ENCODE results near the gene SCN4B.
A peak's percentile ranks its signal among the peaks of the same experiment; 100 is the strongest.

The SCN4B gene

GRCh38 chr11:118148240-118148639 is 4.4 kb downstream of the SCN4B start:
- Histone ChIP-seq H3K4me3 (ENCODE audit: low read length in 2 of 2) (no peak overlapping the region), H3K4me1 (ENCODE audit: control insufficient read depth in 2 of 2, insufficient read depth in 1 of 2, low read depth in 1 of 2, low read length in 2 of 2) (peaks cover 3 to 5% of the 10 kb centered on the region in 2 donors), H3K27ac (replicated peaks; ENCODE audit: low read length) (no peak overlapping the region), H4K91ac (ENCODE audit: low read depth, low read length, poor library complexity) (no peak overlapping the region), H2BK120ac (ENCODE audit: low read depth, low read length) (no peak overlapping the region), H3K14ac (ENCODE audit: low read length) (no peak overlapping the region), H2AK5ac (ENCODE audit: low read depth, low read length) (no peak overlapping the region), H2BK15ac (ENCODE audit: low read length) (no peak overlapping the region), H3K4ac (ENCODE audit: low read length) (no peak overlapping the region), H2AFZ (ENCODE audit: low read length) (no peak overlapping the region), H3K36me3 (replicated peaks in 1 of 2; ENCODE audit: control insufficient read depth in 2 of 2, insufficient read depth in 2 of 2, low read length in 2 of 2) (no peaks in the 10 kb centered on the region), H3K9me3 (replicated peaks in 1 of 2; ENCODE audit: control insufficient read depth in 2 of 2, insufficient read depth in 1 of 2, low read depth in 1 of 2, low read length in 2 of 2) (no peaks in the 10 kb centered on the region), H3K4me2 (ENCODE audit: insufficient read depth, low read length, poor library complexity, severe bottlenecking) (no peak overlapping the region), H2BK5ac (ENCODE audit: low read length) (no peak overlapping the region), H3K27me3 (ENCODE audit: control insufficient read depth in 3 of 3, insufficient read depth in 3 of 3, low read depth in 1 of 3, low read length in 3 of 3) (peaks cover 3 to 93% (median 41%) of the 10 kb centered on the region in 3 experiments), H4K8ac (ENCODE audit: low read depth, low read length) (no peak overlapping the region), H3K18ac (ENCODE audit: low read length) (no peak overlapping the region), H3K9ac (ENCODE audit: low read depth, low read length, poor library complexity) (no peak overlapping the region), H2BK12ac (ENCODE audit: low read length) (no peak overlapping the region), H3K23ac (ENCODE audit: low read depth, low read length, poor library complexity) (no peak overlapping the region), H3K79me1 (ENCODE audit: low read depth, low read length) (no peaks in the 10 kb centered on the region)
- no CpG with 5 or more reads among the region's 8 CpGs for WGBS, 2 donors (ENCODE audit: extremely low coverage in 2 of 2, insufficient read length in 2 of 2, insufficient replicate concordance in 1 of 2)
- no peak for DNase-seq (ENCODE audit: low spot score)

- no peaks in the 10 kb centered on the region for H3K9me3 ChIP-seq (replicated peaks in 1 of 2; ENCODE audit: control insufficient read depth in 2 of 2, insufficient read depth in 1 of 2, low read depth in 1 of 2, low read length in 2 of 2)
- H2BK5ac ChIP-seq (ENCODE audit: low read length), result no peak overlapping the region
- H3K79me1 ChIP-seq (ENCODE audit: low read depth, low read length), result no peaks in the 10 kb centered on the region
- no peak overlapping the region for H2BK120ac ChIP-seq (ENCODE audit: low read depth, low read length)
- no peak overlapping the region for H2AK5ac ChIP-seq (ENCODE audit: low read depth, low read length)
- no peak overlapping the region for H3K18ac ChIP-seq (ENCODE audit: low read length)
- H3K4me1 ChIP-seq (ENCODE audit: control insufficient read depth in 2 of 2, insufficient read depth in 1 of 2, low read depth in 1 of 2, low read length in 2 of 2), result peaks cover 3 to 5% of the 10 kb centered on the region in 2 donors
- no peak overlapping the region for H3K4me2 ChIP-seq (ENCODE audit: insufficient read depth, low read length, poor library complexity, severe bottlenecking)
- H3K27me3 ChIP-seq (ENCODE audit: control insufficient read depth in 3 of 3, insufficient read depth in 3 of 3, low read depth in 1 of 3, low read length in 3 of 3), result peaks cover 3 to 92% (median 37%) of the 10 kb centered on the region in 3 experiments
- no peaks in the 10 kb centered on the region for H3K36me3 ChIP-seq (replicated peaks in 1 of 2; ENCODE audit: control insufficient read depth in 2 of 2, insufficient read depth in 2 of 2, low read length in 2 of 2)
- H2AFZ ChIP-seq (ENCODE audit: low read length), result no peak overlapping the region
- no peak overlapping the region for H3K4ac ChIP-seq (ENCODE audit: low read length)
- H3K14ac ChIP-seq (ENCODE audit: low read length), result no peak overlapping the region
- no peak overlapping the region for H2BK12ac ChIP-seq (ENCODE audit: low read length)
- no peak for DNase-seq (ENCODE audit: low spot score)
- H3K9ac ChIP-seq (ENCODE audit: low read depth, low read length, poor library complexity), result no peak overlapping the region
- no peak overlapping the region for H3K27ac ChIP-seq (replicated peaks; ENCODE audit: low read length)
- no peak overlapping the region for H4K8ac ChIP-seq (ENCODE audit: low read depth, low read length)
- no CpG with 5 or more reads among the region's 3 CpGs for WGBS, 2 donors (ENCODE audit: extremely low coverage in 2 of 2, insufficient read length in 2 of 2, insufficient replicate concordance in 1 of 2)
- H2BK15ac ChIP-seq (ENCODE audit: low read length), result no peak overlapping the region
- no peak overlapping the region for H4K91ac ChIP-seq (ENCODE audit: low read depth, low read length, poor library complexity)
- H3K23ac ChIP-seq (ENCODE audit: low read depth, low read length, poor library complexity), result no peak overlapping the region
- H3K4me3 ChIP-seq (ENCODE audit: low read length in 2 of 2), result no peak overlapping the region
These were observed 5.1 kb downstream of the SCN4B start for GRCh38 chr11:118147502-118147901.

- H3K36me3 ChIP-seq (replicated peaks in 1 of 2; ENCODE audit: control insufficient read depth in 2 of 2, insufficient read depth in 2 of 2, low read length in 2 of 2), result no peaks in the 10 kb centered on the region
- H4K8ac ChIP-seq (ENCODE audit: low read depth, low read length), result no peak overlapping the region
- no peak overlapping the region for H2BK5ac ChIP-seq (ENCODE audit: low read length)
- no peak overlapping the region for H3K27ac ChIP-seq (replicated peaks; ENCODE audit: low read length)
- H3K4me3 ChIP-seq (ENCODE audit: low read length in 2 of 2), result no peak overlapping the region
- no peak overlapping the region for H3K9ac ChIP-seq (ENCODE audit: low read depth, low read length, poor library complexity)
- no peak overlapping the region for H3K4ac ChIP-seq (ENCODE audit: low read length)
- H2BK12ac ChIP-seq (ENCODE audit: low read length), result no peak overlapping the region
- no peak for DNase-seq (ENCODE audit: low spot score)
- H3K9me3 ChIP-seq (replicated peaks in 1 of 2; ENCODE audit: control insufficient read depth in 2 of 2, insufficient read depth in 1 of 2, low read depth in 1 of 2, low read length in 2 of 2), result no peaks in the 10 kb centered on the region
- no peak overlapping the region for H2AFZ ChIP-seq (ENCODE audit: low read length)
- H3K4me1 ChIP-seq (ENCODE audit: control insufficient read depth in 2 of 2, insufficient read depth in 1 of 2, low read depth in 1 of 2, low read length in 2 of 2), result no peaks in the 10 kb centered on the region
- WGBS, 2 donors (ENCODE audit: extremely low coverage in 2 of 2, insufficient read length in 2 of 2, insufficient replicate concordance in 1 of 2), result no CpG with 5 or more reads among the region's 6 CpGs
- H3K27me3 ChIP-seq (ENCODE audit: control insufficient read depth in 3 of 3, insufficient read depth in 3 of 3, low read depth in 1 of 3, low read length in 3 of 3), result peaks cover 3 to 92% (median 28%) of the 10 kb centered on the region in 3 experiments
- no peak overlapping the region for H2AK5ac ChIP-seq (ENCODE audit: low read depth, low read length)
- H2BK15ac ChIP-seq (ENCODE audit: low read length), result no peak overlapping the region
- H2BK120ac ChIP-seq (ENCODE audit: low read depth, low read length), result no peak overlapping the region
- H3K79me1 ChIP-seq (ENCODE audit: low read depth, low read length), result no peaks in the 10 kb centered on the region
- H4K91ac ChIP-seq (ENCODE audit: low read depth, low read length, poor library complexity), result no peak overlapping the region
- no peak overlapping the region for H3K18ac ChIP-seq (ENCODE audit: low read length)
- no peak overlapping the region for H3K23ac ChIP-seq (ENCODE audit: low read depth, low read length, poor library complexity)
- no peak overlapping the region for H3K4me2 ChIP-seq (ENCODE audit: insufficient read depth, low read length, poor library complexity, severe bottlenecking)
- no peak overlapping the region for H3K14ac ChIP-seq (ENCODE audit: low read length)
These were observed 6.1 kb downstream of the SCN4B start for GRCh38 chr11:118146554-118146953.

- Histone ChIP-seq H3K18ac (ENCODE audit: low read length) (peak overlapping the region; percentile 39), H4K8ac (ENCODE audit: low read depth, low read length) (no peak overlapping the region), H3K23ac (ENCODE audit: low read depth, low read length, poor library complexity) (peak overlapping the region; percentile 23), H3K4me3 (ENCODE audit: low read length in 2 of 2) (peak overlapping the region; percentile 37 to 74), H2BK12ac (ENCODE audit: low read length) (no peak overlapping the region), H2AK5ac (ENCODE audit: low read depth, low read length) (peak overlapping the region; percentile 16), H3K9ac (ENCODE audit: low read depth, low read length, poor library complexity) (peak overlapping the region; percentile 24), H2BK120ac (ENCODE audit: low read depth, low read length) (no peak overlapping the region), H2BK5ac (ENCODE audit: low read length) (no peak overlapping the region), H2AFZ (ENCODE audit: low read length) (peak overlapping the region; percentile 98), H3K4me2 (ENCODE audit: insufficient read depth, low read length, poor library complexity, severe bottlenecking) (peak overlapping the region; percentile 95), H3K4ac (ENCODE audit: low read length) (no peak overlapping the region), H2BK15ac (ENCODE audit: low read length) (no peak overlapping the region), H4K91ac (ENCODE audit: low read depth, low read length, poor library complexity) (no peak overlapping the region), H3K14ac (ENCODE audit: low read length) (no peak overlapping the region), H3K27me3 (ENCODE audit: control insufficient read depth in 3 of 3, insufficient read depth in 3 of 3, low read depth in 1 of 3, low read length in 3 of 3) (peaks cover 3 to 91% (median 18%) of the 10 kb centered on the region in 3 experiments), H3K79me1 (ENCODE audit: low read depth, low read length) (no peaks in the 10 kb centered on the region), H3K27ac (replicated peaks; ENCODE audit: low read length) (no peak overlapping the region), H3K36me3 (replicated peaks in 1 of 2; ENCODE audit: control insufficient read depth in 2 of 2, insufficient read depth in 2 of 2, low read length in 2 of 2) (no peaks in the 10 kb centered on the region), H3K4me1 (ENCODE audit: control insufficient read depth in 2 of 2, insufficient read depth in 1 of 2, low read depth in 1 of 2, low read length in 2 of 2) (no peaks in the 10 kb centered on the region), H3K9me3 (replicated peaks in 1 of 2; ENCODE audit: control insufficient read depth in 2 of 2, insufficient read depth in 1 of 2, low read depth in 1 of 2, low read length in 2 of 2) (no peaks in the 10 kb centered on the region)
- DNase-seq (ENCODE audit: low spot score), result peak; percentile 85
- WGBS, 2 donors (ENCODE audit: extremely low coverage in 2 of 2, insufficient read length in 2 of 2, insufficient replicate concordance in 1 of 2), result no CpG with 5 or more reads among the region's 78 CpGs
These were observed 7.1 kb downstream of the SCN4B start for GRCh38 chr11:118145285-118146227.
